Medulla oblongata (tissue), 1 donor: ENCODE data around the gene MRS2.
A peak's percentile ranks its signal among the peaks of the same experiment; 100 is the strongest.
"Not testable (repeated sequence)": the region's sequence is repeated elsewhere in the genome, so short reads cannot be mapped to it uniquely, and the experiment has no call there.

ENCODE experiments used
- DNase-seq: peaks from one replicate; pipeline ENCODE4 v3.0.0-alpha.2; 2015; ENCODE audit errors: extremely low spot score

Gene MRS2, protein sequence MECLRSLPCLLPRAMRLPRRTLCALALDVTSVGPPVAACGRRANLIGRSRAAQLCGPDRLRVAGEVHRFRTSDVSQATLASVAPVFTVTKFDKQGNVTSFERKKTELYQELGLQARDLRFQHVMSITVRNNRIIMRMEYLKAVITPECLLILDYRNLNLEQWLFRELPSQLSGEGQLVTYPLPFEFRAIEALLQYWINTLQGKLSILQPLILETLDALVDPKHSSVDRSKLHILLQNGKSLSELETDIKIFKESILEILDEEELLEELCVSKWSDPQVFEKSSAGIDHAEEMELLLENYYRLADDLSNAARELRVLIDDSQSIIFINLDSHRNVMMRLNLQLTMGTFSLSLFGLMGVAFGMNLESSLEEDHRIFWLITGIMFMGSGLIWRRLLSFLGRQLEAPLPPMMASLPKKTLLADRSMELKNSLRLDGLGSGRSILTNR

DNA sequence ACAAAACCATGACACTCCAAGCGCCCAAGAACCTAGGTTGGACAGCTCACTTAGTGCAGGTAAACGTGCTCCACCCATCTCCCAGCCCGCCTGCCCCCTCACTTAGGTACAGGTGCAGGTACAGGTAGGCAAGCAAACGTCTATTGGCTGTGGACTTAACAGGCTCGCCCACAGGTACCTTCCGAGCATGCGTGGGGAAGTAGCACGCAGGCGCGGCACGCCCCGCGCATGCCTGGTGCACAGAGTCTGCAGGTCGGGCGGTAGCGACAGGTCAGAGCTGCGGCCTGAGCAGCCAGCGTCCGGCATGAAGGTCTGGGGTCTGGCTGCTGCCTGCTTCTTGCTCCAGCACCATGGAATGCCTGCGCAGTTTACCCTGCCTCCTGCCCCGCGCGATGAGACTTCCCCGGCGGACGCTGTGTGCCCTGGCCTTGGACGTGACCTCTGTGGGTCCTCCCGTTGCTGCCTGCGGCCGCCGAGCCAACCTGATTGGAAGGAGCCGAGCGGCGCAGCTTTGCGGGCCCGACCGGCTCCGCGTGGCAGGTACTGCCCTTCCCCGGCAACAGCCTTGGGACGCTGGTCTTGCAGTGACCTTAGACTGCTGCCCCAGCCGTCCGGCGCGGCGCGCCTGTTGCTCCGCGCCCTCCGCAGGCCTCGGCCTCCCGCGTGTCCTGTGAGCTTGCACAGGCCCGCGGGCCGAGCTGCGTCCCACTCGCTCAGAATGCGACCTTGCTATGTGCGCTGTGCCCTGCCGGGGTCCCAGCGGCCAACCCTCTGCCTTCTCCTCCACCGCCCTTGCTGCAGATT lies at the start of gene MRS2:
TSS of gene MRS2 (plus strand) at position 240 of the 804 bp plus-strand sequence. CDS start at position 351, 111 bp downstream.
- DNase-seq = peak; percentile 90

DNA sequence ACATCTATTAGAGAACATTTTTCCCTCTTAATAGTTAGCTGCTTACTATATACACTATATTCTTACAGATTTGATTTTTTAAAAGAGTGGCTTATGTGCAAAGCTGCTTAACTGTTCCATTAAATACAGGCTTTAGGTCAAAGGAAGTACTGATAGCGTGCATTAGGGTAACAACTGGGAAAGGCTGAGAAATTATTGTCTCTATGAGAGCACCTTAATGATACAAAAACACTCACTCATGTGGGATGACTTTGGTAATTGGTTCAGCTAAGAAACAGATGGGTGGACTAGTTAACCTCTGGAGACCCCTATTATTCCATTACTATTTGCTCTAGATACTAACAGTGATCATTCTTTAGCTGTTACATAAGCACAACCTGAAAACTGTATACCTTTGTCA lies 48.9 kb upstream of the MRS2 start:
- DNase-seq = no peak

- DNase-seq = no peak
These were observed 47.3 kb upstream of the MRS2 start for GRCh38 chr6:24355393-24355792.

GRCh38 chr6:24356310-24356973 lies 46.3 kb upstream of the MRS2 start:
- DNase-seq = no peak

DNA sequence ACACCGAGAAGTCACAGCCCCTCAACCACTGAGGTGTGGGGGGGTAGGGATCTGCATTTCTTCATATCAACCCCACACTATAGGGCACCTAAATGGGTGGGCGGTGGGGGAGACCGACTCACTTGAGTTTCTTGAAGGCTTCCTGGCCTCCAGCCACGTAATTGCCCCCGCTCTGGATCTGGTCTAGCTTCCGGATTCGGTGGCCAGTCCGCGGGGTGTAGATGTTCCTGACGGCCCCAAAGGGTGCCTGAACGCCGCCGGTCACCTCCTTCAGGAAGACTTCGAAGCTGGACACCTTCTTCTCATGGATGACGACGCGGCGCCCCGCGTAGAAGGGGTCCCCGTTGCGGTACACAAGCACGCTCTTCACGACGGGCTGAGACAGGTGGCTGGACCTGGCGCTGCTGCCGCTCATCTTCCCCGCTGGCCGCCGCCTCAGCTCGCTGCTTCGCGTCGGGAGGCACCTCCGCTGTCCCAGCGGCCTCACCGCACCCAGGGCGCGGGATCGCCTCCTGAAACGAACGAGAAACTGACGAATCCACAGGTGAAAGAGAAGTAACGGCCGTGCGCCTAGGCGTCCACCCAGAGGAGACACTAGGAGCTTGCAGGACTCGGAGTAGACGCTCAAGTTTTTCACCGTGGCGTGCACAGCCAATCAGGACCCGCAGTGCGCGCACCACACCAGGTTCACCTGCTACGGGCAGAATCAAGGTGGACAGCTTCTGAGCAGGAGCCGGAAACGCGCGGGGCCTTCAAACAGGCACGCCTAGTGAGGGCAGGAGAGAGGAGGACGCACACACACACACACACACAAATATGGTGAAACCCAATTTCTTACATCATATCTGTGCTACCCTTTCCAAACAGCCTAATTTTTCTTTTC lies 45.2 kb upstream of the MRS2 start, which contains the start of gene DCDC2:
TSS of gene DCDC2 (minus strand) at position 724 of the 883 bp plus-strand sequence. CDS start at position 415, 309 bp downstream.
- no peak for DNase-seq

DNA sequence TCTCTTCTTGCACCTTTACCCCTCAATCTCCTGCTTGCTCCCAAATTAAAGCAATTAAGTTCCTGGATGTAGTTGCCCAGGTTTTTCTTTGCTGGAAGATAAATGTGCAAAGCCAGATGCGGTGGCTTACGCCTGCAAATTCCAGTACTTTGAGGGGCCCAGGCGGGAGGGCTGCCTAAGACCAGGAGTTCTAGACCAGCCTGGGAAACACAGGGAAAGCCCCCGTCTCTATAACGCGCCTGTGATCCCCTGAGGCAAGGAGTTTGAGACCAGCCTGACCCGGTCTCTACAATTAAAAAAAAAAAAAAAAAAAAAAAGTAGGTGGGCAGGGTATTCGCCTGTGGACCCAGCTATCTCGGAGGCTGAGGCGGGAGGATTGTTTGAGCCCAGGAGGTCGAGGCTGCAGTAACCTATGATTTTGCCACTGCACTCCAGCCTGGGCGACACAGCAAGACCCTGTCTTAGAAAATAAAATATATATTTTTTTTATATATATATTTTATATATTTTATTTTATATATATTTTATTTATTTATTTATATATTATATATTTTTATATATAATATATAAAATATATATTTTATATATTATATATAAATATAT lies 44.4 kb upstream of the MRS2 start:
- no peak for DNase-seq

- DNase-seq = peak; percentile 54
These were observed 42.9 kb upstream of the MRS2 start for GRCh38 chr6:24359640-24360454.

GRCh38 chr6:24362363-24362762 lies 40.4 kb upstream of the MRS2 start:
- not testable (repeated sequence) for DNase-seq

- DNase-seq = not testable (repeated sequence)
These were observed 37.6 kb upstream of the MRS2 start for GRCh38 chr6:24365103-24365633.

- no peak for DNase-seq
These were observed 28.1 kb upstream of the MRS2 start for GRCh38 chr6:24374612-24375011.

DNA sequence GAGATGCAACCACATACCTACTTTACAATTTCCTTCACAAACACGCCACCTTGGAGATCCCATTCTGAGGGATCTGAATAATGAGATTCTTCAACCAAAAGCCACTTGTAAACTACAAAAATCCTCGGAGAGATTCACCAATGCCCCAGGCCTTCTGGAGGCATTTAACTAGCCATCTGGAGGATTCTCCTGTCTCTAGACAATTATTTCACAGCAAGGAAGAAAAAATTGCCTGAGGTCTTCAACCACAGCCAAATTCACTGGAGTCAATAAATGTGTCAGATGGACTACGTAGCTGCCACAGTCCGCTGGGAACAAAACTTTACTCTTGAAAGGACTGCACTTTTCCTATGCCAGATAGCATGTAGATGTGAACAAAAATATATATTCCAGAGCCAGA lies 25.9 kb upstream of the MRS2 start:
- no peak for DNase-seq

GRCh38 chr6:24378473-24379097 lies 24.2 kb upstream of the MRS2 start:
- DNase-seq = no peak

GRCh38 chr6:24381476-24382219 lies 21.1 kb upstream of the MRS2 start:
- no peak for DNase-seq

DNA sequence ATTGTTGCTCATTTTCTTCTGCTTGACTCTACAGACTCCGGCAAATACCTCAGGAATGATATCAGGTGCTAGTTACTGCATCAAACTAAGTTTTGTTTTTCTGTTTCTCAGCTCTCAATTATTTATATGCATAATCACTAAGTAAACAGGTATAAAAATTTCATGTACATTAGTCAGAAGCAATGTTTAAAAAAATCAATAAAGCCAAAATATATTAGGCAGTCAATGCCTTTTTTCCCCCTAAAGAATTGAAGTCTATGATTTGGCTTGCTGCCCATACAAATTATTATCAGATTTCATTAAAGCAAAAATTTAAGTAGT lies 20.6 kb upstream of the MRS2 start:
- no peak for DNase-seq

DNA sequence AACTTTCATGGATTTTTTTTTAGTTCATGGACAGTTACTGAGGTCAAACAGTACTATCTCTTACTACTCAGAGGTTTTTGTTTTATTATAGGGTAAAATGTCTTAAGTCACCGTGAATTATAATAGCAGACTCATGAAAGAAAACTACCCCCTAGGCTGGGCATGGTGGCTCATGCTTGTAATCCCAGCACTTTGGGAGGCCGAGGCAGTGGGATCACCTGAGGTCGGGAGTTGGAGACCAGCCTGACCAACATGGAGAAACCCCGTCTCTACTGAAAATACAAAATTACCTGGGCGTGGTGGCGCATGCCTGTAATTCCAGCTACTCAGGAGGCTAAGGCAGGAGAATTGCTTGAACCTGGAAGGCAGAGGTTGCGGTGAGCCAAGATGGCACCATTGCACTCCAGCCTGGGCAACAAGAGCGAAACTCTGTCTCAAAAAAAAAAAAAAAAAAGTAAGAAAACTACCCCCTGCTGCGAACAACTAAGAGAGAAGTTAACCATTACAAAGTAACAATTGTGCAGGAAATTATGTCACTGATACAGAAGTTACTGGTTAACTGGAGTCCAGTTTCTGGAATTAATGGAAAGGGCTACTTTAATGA lies 19.7 kb upstream of the MRS2 start:
- not testable (repeated sequence) for DNase-seq

GRCh38 chr6:24384369-24385130 lies 18.2 kb upstream of the MRS2 start:
- not testable (repeated sequence) for DNase-seq

DNA sequence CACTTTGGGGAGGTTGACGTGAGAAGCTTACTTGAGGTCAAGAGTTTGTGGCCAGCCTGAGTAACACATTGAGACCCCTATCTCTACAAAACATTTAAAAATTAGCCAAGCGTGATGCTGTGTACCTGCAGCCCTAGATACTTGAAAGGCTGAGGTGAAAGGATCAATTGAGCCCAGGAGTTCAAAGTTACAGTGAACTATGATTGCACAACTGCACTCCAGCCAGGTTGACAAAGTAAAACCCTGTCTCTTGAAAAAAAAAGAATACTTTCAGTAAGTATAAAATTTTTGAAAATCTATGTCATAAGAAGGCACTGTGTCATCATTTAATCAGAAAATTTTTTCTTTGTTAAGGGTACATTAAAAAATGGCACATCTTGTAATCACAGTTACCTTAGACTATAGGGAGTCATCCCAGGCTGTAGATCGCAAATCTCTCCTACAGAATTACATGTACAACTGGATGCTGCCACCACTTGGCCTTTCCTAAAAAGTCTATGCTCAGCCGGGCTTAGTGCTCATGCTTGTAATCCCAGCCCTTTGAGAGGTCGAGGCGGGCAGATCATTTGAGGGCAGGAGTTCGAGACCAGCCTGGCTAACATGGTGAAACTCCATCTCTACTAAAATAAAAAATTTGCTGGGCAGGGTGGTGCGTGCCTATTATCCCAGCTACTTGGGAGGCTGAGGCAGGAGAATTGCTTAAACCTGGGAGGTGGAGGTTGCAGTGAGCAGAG lies 17.0 kb upstream of the MRS2 start:
- DNase-seq = no peak
